GM12872 (cell line): Measurements from ENCODE around the gene NFIA.

Source experiments
- CTCF ChIP-seq: IDR thresholded peaks from 3 replicates; pipeline ENCODE4 v1.5.1; 2011; ENCODE audit warnings: low read depth, mild to moderate bottlenecking, low read length, moderate library complexity; ENCODE audit not compliant: insufficient read depth

NFIA gene

GRCh38 chr1:61233121-61233660 is 150.8 kb downstream of the NFIA start:
- no peak for TF ChIP-seq CTCF

GRCh38 chr1:61234587-61234919 is 152.2 kb downstream of the NFIA start:
- no peak for TF ChIP-seq CTCF

GRCh38 chr1:61237147-61237546 is 154.8 kb downstream of the NFIA start:
- no peak for TF ChIP-seq CTCF

- no peak for TF ChIP-seq CTCF
Measured at GRCh38 chr1:61237659-61238358, 155.4 kb downstream of the NFIA start.

- TF ChIP-seq CTCF = no peak
Measured at GRCh38 chr1:61238359-61238665, 156.0 kb downstream of the NFIA start.

- TF ChIP-seq CTCF = no peak
Measured at GRCh38 chr1:61240878-61241277, 158.5 kb downstream of the NFIA start.

- TF ChIP-seq CTCF = no peak
Measured at GRCh38 chr1:61241411-61241838, 159.1 kb downstream of the NFIA start.
